Left lobe of liver (tissue), 2 donors: ENCODE results near the gene MUC2. TPM values are rescaled to one million over a fixed set of nuclear protein-coding genes. Genes with fewer than 3 reads are reported as not detected.
"Not testable (repeated sequence)": the region's sequence is repeated elsewhere in the genome, so short reads cannot be mapped to it uniquely, and the experiment has no call there.

Experiments used
- ATAC-seq: fragments of 200-7000 bp; cut with Tn5 transposase; one replicate; pipeline ENCODE4 v1.9.1; 2020; ENCODE audit warnings: mild to moderate bottlenecking, moderate library complexity
- DNase-seq: peaks from one replicate; pipeline ENCODE4 v3.0.0-alpha.2; 2020; ENCODE audit warnings: low spot score
- total RNA-seq: library from RNA; stranded (reverse); gene quantifications from one replicate; pipeline ENCODE4 v1.2.1, GENCODE V29; 2021
- donor health status: DM: no; HTN: no; CAD: no; lungs with moderate emphysema.
- donor health status: DM: no; HTN: yes; CAD: no.

Gene MUC2
- total RNA-seq, 1 donor from 2014 or later = 0.38 TPM

GRCh38 chr11:1102996-1103395 is 28.3 kb downstream of the MUC2 start:
- ATAC-seq = no peak
- no peak for DNase-seq

DNA sequence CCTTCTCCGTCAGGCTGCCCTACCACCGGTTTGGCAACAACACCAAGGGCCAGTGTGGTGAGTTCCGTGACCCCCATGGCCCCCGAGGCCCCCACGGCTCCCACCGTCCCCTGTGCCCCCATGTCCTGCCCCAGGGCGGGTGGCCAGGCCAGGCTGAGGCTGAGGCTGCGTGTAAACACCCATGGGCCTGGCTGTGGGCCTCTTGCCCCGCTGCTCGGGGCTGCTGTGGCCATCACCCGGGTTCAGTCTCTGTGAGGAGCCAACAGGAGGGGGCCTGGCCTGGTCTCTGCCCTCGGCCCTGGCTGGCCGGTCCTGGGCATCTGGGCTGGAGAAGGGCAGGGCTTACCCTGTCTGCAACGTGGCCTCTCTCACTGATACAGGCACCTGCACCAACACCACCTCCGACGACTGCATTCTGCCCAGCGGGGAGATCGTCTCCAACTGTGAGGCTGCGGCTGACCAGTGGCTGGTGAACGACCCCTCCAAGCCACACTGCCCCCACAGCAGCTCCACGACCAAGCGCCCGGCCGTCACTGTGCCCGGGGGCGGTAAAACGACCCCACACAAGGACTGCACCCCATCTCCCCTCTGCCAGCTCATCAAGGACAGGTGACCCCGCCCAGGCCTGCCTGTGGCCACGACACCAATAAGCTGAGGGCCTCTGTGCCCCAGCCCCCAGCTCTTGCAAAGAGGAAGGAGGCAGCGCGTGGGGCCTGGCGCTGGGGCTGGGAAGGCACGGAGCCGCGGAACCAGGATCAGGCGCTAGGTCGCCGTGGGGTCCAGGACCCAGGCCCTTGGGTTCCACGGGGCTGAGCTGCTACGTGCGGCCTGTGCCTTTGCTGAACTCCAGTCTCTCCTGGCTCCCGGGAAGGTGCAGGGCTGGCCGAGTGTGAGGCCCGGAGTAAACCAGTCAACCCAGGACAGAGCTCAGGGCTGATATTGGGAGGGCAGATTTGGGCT is 29.0 kb downstream of the MUC2 start:
- ATAC-seq (no peak), DNase-seq (no peak)

DNA sequence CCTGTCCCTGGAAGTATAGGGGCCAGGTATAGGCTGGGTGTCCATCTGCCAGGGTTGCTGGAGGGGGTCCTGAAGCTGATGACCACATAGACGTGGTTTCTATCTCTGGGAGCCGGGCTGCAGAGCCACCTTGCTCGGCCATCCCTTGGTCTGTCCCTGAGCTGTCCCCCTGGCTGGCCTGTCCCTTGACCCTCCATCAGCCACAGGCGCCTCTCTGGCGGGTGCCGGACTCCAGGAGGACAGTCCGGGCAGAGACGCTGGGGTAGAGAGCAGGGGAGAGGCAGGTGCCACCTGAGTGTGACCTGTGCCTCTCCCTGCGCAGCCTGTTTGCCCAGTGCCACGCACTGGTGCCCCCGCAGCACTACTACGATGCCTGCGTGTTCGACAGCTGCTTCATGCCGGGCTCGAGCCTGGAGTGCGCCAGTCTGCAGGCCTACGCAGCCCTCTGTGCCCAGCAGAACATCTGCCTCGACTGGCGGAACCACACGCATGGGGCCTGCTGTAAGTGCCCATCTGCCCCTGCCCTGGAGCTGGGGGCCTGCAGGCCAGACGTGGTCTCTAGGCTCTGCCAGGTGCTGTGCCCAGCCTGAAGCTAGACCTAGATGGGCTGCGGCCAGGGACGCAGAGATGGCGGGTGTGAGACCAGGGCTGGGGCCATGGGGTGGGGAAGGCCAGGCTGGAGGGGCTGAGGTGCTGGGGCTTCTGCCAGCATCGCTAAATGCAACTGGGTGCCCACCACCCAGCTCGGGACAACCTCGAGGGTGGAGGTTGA is 29.9 kb downstream of the MUC2 start:
- ATAC-seq (no peak), DNase-seq (no peak)

DNA sequence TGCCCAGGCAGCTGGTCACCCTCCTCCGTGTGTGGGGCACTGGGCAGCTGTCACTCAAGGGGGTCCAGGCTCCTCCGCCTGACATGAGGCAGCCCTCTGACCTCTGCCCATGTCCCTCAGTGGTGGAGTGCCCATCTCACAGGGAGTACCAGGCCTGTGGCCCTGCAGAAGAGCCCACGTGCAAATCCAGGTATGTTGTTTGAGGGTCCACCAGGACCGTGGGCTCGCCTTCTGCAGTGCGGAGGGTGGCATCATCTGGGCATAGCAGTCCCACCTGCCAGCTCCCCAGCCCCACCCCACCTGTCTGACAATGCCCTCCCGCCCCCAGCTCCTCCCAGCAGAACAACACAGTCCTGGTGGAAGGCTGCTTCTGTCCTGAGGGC is 30.5 kb downstream of the MUC2 start:
- ATAC-seq = no peak
- DNase-seq = no peak

- no peak for DNase-seq
- ATAC-seq = no peak
These were observed 31.7 kb downstream of the MUC2 start for GRCh38 chr11:1106387-1106786.

- DNase-seq = no peak
- ATAC-seq = no peak
These were observed 32.9 kb downstream of the MUC2 start for GRCh38 chr11:1107316-1108245.

GRCh38 chr11:1108246-1108900 is 33.7 kb downstream of the MUC2 start:
- ATAC-seq (no peak), DNase-seq (no peak)

- DNase-seq (no peak), ATAC-seq (no peak)
These were observed 34.6 kb downstream of the MUC2 start for GRCh38 chr11:1109101-1109917.

DNA sequence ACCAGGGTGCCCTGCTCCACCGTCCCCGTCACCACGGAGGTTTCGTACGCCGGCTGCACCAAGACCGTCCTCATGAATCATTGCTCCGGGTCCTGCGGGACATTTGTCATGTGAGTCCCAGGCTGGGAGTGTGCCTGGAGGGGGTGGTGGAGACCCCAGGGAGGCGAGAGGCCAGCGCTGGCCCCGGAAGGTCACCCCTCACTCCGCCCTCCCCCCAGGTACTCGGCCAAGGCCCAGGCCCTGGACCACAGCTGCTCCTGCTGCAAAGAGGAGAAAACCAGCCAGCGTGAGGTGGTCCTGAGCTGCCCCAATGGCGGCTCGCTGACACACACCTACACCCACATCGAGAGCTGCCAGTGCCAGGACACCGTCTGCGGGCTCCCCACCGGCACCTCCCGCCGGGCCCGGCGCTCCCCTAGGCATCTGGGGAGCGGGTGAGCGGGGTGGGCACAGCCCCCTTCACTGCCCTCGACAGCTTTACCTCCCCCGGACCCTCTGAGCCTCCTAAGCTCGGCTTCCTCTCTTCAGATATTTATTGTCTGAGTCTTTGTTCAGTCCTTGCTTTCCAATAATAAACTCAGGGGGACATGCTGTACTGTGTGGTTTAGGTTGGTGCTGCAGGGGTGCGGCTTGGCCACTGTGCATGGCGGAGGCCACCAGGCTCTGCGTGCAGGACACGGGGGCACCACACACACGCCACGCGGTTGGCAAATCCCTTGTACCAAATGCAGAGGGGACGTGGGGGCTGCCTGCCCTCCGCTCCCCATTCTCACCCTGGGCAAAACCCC is 35.4 kb downstream of the MUC2 start:
- no peak for DNase-seq

DNA sequence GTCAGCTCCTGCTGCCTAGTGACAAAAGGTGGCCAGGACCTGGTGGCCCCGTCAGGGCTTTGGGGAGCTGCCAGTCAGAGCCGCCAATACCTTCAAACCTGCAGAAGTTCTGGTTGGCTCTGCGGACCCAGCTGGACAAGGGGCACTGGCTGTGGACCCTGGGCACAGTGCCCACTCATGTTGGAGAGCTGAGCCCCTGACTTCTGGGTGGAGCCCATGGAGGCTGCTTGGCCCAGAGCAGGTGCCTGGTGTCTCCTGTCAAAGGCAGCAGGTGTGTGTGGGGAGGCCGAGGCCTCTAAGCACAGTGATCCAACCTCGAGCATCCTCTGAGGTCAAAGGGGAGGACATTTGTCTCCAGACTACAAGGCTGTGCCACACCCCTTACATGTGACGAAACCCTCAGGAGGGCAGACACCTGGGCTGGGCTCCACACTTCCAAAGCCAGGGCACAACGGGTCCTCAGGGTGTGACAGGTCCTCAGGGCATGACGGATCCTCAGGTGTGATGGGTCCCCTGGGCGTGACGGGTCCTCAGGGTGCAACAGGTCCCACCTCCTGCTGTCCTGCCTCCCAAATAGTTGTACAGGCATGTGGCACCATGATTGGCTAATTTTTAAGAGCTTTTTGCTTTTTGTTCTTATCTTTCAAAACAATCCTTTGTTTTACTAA is 37.0 kb downstream of the MUC2 start:
- DNase-seq = no peak
- ATAC-seq = no peak

More for the DNA sequence above, 35.4 kb downstream of the MUC2 start:
- no peak for ATAC-seq

- DNase-seq = no peak
- ATAC-seq = no peak
These were observed 37.9 kb downstream of the MUC2 start for GRCh38 chr11:1112351-1113191.

GRCh38 chr11:1113405-1114201 is 38.9 kb downstream of the MUC2 start:
- DNase-seq (no peak), ATAC-seq (no peak)

DNA sequence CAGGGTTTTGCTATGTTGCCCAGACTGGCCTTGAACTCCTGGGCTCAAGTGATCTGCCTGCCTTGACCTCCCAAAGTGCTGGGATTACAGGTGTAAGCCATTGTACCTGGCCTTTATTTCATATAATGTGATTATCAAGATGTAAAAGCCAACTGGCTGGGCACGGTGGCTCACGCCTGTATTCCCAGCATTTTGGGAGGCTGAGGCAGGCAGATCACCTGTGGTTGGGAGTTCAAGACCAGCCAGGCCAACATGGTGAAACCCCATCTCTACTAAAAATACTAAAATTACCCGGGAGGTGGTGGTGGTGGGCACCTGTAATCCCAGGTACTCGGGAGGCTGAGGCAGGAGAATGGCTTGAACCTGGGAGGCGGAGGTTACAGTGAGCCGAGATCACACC is 40.6 kb downstream of the MUC2 start:
- not testable (repeated sequence) for DNase-seq, ATAC-seq

DNA sequence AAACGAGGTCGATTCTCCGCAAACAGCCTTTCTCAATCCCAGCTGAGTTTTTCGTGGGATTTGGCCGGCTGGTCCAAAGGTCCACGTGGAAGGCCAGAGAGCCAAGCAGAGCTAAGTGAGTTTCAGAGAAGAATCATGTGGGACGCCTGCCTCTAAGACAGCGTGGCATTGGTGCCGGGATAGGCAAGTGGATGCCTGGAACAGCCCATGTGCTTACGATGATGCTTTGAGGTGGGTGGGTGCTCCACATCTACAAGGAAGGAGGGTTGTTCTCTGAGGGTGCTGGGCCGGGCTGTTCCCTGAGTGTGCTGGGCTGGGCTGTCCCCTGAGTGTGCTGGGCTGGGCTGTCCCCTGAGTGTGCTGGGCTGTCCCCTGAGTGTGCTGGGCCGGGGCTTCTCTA is 41.4 kb downstream of the MUC2 start:
- no peak for DNase-seq
- peak; percentile 20 for ATAC-seq

DNA sequence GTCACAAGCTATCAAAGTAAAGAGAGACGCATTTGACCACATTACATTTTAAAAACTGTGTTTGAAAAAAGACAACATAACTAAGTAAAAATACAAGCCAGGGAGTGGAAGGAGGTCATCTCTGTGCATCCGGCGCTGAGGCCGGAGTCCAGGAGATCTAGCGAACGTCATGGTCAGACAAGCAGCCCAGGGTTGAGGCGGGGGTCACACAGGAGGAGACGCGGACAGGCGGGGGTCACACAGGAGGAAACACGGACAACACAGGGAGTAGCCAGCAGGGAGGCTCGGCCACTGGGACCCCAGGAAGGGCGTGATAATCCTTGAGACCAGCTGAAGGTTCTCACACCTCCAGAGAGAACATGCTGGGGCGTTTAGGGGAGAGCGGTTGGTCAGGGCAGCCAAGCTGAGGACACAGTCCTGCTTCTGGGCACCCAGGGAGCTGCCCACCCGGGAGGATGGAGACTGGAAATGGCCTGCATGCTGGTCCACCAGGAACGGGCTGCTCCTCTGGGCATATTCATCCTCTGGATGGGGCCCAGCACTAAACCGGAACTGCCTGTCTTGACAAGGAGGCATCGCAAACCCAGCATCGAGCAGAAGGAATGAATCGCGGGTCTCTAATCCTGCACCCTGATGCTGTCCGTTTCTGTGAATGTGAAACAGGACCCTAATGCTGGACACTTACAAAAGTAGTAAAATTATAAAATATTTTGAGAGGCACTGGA is 42.2 kb downstream of the MUC2 start:
- DNase-seq (no peak), ATAC-seq (no peak)

DNA sequence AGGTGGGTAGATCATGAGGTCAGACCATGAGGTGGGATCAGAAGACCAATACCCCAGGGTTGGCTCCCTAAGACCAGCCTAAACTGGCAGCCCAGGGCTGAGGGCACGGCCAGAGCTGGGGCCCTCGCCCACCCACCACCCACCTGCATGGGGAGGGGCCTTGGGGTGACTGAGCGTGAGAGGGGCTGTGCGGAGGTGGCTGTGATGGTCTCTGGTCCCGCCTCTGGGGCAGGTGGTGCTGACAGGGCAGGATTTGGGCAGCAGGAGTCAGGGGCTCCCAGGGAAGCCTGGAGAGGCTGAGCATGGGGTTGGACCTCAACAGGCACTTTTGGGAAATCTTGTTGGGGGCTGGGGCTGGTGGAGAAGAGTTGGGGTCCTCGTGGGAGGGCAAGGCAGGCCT is 43.3 kb downstream of the MUC2 start:
- DNase-seq (no peak), ATAC-seq (no peak)
